Stimulated activated CD4-positive, alpha-beta T cell treated with anti-CD3 and anti-CD28 coated beads, TNF-alpha, amount 100 ng/mL, for 1 hour (primary cell): ENCODE measurements around the gene ADISSP.

Experiments used
- DNase-seq, 3 donors: peaks; one replicate each; pipeline ENCODE4 v3.0.0-alpha.2; 2020; ENCODE audit warnings: low read depth in 3 of 3, low spot score in 1 of 3

Gene ADISSP

DNA sequence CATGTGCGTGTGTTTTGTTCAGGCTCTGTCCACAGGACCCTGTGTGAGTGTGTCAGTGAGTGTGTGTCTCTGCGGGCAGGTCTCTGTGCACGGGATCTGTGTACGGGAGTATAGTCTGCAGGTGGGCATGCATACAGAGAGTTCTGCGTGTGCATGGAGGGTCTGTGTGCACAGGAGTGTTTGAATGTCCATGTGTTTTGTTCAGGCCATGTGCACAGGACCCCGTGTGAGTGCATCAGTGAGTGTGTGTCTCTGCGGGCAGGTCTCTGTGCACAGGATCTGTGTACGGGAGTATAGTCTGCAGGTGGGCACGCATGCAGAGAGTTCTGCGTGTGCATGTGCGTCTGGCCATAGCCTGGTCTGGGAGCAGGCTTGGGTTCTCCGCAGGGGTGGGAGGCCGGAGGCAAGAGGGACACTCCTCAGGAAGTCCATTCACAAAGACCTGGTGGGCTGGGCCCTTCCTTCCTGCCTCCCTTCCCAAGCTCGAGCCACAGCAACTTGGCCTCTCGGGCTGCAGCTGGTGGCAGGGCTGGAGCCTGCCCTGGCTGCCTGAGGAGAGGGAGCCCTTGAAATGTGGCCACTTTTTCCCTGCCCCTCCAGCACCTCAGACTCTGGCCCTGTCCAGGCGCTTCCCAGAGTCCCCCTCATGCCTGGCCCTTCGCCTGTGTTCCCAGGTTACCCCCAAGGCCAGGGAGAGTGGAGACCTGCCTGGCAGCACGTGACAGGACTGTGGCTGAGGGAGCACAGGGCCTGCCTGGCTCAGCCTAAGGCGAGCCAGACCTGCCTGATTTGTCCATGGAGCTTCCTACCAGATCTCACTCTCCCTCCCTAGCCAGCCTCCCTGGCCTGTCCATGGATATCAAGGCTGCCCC, 28.3 kb downstream of the ADISSP start:
- no peak for DNase-seq

DNA sequence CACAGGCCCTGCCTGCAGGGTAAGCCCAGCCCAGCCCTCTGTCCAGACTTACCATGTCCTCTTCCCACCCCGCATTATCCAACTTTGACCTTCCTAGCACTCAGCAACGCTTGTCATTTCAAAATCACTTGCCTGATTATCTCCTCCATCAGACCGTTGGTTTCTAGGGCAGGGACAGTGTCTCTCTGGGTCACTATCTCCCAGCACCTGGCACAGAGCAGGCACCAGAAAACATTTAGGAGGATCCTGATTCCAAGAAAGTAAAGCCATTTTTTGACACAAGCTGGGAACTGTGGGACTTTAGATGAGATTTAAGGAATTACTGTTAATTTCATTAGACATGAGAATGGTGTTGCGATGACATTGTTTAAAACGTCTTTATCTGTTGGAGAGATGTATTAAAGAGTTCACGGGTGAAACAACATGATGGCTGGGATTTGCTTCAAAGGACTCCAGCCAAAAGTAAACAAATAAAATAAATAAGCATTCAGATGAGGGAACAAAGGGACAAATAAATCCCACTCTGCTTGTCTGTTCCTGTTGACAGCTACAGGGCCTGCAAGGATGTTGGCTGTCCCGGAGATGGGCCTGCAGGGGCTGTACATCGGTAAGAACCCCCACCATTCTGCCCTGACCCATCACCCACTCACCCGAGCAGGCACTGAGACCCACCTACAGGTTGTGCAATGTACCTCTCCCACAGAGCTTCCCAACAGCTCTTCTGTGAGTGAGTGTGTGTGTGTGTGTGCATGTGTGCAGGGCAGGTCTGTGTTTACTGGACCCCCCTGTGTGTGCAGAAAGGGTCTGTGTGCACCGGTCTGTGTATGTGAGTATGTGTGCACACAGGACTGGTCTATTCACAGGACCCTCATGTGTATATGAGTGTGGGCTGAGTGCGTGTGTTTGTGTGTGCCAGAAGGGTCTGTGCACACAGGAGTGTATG, 29.2 kb downstream of the ADISSP start:
- DNase-seq, result no peak

- DNase-seq, result no peak
Observed at GRCh38 chr20:3735768-3736167, 31.8 kb downstream of the ADISSP start.

DNA sequence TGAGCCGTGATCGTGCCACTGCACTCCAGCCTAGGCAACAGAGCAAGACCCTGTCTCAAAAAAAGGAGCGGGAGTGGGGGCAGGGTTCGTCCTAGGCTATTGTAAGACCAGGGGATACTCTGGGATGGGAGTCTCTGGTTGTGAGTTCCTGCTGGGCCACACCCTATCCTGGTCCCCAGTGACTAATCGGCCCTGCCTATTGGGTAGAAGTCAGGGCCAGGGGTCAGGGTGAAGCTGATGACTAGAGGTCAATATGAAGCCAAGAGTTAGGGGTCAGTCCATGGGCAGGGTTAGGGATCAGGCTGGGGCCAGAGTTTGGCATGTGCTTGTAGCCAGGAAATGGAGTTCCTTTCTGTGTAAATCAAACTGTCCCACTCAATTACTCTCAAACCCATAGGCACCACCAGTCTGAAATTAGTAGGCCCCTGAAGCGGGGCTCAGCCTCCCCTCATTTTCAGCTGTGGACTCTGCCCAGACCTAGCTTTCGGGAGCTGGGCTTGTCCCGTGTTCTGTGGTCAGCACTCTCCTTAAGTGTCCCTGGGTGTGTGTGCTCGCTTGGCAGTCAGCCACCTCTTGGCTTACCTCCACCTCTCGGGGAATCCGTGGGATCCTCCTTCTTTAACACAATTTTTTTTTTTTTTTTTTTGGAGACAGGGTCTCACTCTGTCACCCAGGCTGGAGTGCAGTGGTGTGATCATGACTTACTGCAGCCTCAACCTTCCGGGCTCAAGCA, 33.3 kb downstream of the ADISSP start:
- DNase-seq, result no peak

- DNase-seq, result no peak
Observed at GRCh38 chr20:3733119-3733995, 34.2 kb downstream of the ADISSP start.

DNA sequence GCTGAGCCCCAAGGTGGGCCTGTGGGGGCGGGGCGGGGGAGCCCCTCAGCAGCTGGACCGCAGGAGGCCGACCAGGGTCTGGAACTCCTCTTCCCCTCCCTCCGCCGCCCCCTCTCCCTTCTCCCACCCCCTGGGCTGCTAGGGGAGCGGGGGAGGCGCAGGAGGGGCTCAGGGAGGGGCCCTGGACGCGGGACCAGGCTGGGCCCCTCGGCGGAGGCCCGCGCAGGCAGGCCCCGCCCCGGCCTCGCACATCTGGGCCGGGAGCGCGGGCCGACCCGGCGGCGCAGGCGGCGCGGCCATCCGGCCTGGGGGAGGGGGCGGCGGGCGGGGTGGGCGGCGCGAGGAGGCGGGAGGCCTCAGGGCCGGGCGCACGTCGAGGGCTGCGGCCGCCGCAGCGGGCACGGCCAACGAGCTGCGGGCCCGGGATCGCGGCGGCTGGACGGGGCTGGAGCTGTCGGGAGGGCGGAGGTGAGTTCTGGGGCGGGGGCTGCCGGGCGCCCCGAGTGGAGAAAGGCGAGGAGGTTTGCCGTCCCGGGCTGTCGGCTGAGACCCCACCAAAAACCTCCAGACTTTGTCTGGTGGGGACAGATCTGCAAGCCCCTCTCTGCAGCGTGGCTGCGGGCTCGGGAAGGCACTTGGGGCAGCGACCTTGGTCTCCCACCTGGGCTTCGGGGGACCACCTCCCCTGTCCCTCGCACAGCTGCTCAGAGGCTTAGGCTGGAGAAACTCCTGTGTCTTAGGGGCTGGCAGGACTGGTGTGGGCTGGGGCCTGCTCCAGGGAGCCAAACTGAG, 35.0 kb downstream of the ADISSP start, which contains the start of gene HSPA12B:
Gene HSPA12B (plus strand): TSS at position 359 of the 792 bp plus-strand sequence. CDS start 5,990 bp downstream, outside the sequence.
- no peak for DNase-seq

DNA sequence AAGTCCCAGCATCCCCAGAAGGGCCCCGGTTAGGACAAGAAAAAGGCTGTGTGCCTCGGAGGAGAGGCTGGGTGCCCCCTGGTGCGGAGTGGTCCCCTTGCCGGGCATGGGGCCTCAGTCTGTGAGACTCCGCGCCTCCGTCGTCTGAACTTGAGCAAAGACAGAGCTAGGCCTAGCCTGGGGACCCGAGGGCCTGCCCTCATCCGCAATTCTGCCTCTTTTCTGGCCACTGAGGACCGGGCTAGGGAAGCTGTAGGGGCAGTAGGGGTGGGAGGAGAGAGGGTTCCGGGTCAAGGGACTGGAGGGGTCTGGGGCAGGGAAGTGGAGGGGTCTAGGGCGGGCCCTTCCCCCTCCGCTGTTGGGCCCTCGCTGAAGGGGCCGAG, 35.6 kb downstream of the ADISSP start:
- no peak for DNase-seq

DNA sequence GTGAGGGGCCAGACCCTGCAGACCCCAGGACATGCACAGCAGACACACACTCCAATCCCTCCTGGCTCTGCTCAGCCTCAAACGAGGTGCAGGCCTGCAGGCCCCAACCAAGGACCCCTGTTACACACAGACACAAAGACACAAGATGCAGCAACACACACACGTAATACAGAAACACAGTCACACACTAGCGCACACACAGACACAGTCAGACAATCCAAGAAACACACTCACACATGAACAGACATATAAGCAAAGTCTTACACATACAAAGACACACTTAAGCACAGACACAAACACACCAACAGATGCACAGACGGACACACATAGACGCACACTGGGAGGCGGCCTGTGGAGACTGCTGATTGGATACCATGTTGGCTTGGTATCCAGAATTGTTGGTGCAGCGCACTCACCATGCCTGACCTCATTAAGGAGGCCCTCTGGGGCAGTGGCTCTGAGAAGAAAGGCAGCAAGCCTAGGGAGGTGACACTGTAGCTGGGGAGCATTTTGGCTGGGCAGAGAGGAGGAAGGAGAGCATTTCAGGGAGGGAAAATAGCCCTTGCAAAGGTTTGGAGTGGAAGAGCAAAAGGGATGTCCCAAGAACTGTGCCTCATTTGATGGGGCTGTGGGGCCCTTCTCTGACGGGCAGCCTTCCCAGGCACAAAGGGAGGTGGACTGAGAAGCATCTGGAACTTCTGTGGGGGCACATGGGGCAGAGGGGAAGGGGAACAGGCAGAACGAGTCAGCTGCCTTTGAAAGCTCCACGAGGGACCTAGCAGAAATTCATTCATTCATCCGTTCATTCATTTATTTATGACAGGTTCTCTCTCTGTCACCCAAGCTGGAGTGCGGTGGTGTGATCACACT, 36.5 kb downstream of the ADISSP start:
- DNase-seq, result no peak

DNA sequence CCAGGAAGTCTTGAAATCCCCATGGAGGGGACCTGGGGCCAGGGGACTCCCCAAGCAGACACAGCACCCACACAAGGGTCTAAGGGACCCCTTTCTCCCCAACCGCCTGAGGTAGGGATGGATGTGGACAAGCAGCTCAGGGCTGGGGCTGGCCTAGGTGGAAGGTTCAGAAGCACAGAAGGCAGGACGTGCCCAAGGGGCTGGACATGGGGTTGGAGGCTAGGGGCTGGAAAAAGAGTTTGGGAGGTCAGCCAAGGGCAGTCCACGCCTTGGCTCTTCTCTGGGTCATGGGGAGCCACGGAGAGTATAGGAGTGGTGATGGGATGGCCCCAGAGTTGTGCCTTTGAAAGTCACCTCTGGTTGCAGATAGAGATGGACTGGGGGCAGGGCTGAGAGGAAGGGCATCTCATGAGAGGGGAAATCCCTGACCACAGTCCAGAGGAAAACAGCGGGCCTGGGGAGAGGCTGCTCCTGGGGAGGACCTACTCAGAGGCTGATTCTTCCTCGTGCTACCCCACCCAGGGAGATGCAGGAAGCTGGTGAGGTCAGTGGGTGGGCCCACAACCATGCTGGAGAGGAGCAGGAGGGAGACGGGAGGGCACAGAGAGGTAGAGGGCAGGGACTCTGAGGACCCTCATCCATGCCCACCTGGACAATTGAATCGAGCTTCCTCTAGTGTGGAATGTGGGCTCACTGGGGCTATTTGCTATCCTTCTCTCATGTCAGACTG, 37.6 kb downstream of the ADISSP start:
- DNase-seq, result no peak

- no peak for DNase-seq
Observed at GRCh38 chr20:3729378-3729777, 38.2 kb downstream of the ADISSP start.

DNA sequence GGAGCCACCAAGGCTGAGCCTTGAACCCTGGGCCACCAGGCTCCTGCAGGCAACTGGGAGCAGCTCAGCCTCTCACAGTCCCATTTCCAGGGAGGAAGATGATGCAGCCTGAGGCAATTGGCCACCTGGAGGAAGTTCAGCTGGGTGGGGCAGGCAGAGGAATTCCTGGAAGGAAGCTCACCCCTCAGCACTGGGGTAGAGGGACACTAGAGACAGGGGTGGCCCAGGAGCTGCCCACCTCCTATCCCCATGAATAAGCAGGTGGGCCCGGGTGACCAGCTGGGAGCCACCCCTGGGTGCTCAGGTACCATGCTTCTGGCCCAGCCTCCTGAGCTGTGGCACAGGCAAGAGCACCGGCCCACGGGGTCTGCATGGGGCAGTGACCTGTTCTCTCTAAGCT, 38.7 kb downstream of the ADISSP start:
- no peak for DNase-seq

- DNase-seq, result no peak
Observed at GRCh38 chr20:3728354-3728753, 39.2 kb downstream of the ADISSP start.

DNA sequence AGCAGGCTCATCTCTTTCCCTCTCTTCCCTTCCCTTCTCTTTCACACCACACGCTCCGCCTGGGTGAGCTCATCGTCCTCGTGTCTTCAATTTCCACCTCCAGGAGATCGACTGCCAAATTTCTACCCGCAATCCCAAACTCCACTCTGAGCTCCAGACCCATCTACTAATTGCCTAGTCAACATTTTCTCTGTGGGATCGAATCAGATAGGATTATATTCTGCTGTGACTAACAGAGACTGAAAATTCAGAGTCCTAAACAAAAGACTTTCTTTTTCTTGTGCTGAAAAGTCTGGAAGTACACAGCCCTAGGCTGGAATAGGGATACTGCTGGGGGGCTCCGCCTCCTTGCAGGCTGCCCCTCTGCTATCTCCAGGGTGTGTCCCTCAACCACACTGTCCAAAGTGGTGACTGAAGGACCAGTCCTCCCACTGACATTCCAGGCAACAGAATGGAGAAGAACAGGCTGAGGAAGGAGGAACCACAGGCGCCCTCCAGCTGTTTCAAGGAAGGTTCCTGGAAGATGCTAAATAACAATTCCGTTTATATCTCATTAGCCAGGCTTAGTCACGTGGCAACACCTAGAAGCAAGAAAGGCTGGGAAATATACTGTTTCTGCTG, 40.0 kb downstream of the ADISSP start:
- no peak for DNase-seq

GRCh38 chr20:3724356-3724755, 43.2 kb downstream of the ADISSP start:
- no peak for DNase-seq

GRCh38 chr20:3723284-3723683, 44.3 kb downstream of the ADISSP start:
- no peak for DNase-seq

DNA sequence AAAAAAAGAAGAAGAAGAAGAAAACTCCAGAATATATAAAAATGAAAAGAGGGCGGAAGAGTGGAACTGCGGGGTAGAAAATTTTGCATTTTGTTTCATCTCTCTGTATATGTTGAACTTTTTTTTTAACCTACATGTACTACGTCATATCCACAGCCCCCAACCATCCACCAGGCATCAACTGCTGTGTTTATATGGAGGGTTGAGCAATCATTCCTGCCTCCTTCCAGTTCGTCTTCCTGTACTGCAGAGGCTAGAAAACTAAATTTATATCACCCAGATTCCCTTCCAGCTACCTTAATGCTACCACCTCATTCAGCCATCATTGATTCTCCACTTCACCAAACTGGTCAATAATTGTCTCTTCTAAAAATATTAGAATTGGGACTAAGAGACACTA, 45.6 kb downstream of the ADISSP start:
- no peak for DNase-seq

DNA sequence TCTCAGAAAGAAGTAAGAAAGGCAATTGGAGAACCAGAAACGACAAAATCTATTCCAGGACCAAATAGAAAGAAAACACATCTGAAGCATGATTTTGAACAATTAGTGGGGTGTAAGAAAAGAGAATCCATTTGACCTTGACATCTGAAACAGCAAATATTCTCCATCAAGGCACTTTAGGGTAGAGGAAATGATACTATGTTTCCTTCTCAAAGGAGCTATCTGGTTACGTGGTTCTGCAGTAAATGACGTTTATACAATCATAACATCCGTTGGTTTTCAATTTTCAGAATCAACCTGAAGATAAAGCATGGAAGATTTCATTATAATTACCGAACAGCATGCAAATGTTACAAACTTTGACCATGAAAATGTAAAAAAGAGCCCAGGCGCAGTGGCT, 46.9 kb downstream of the ADISSP start:
- no peak for DNase-seq
